H1 (cell line): ENCODE results near the gene HDLBP.

Source experiments
- BACH1 ChIP-seq: IDR thresholded peaks from 2 replicates; pipeline ENCODE4 v1.6.1; 2012; ENCODE audit warnings: low read length, improper control_type of control experiment
- CEBPB ChIP-seq: IDR thresholded peaks from 2 replicates; pipeline ENCODE4 v1.6.1; 2012; ENCODE audit warnings: low read depth, low read length
- EGR1 ChIP-seq: IDR thresholded peaks from 2 replicates; pipeline ENCODE4 v1.6.1; 2011; ENCODE audit warnings: low read depth, low read length, borderline replicate concordance
- EZH2 ChIP-seq: fragments of 200-600 bp; sonication (generic); IDR thresholded peaks from 2 replicates; pipeline ENCODE4 v1.7.1; 2012; ENCODE audit warnings: low read depth, mild to moderate bottlenecking, moderate library complexity, low read length, inconsistent platforms; ENCODE audit not compliant: severe bottlenecking
- GABPA ChIP-seq: IDR thresholded peaks from 2 replicates; pipeline ENCODE4 v1.6.1; 2011; ENCODE audit warnings: mild to moderate bottlenecking, low read length, moderate library complexity, borderline replicate concordance; ENCODE audit not compliant: insufficient read depth
- GTF2F1 ChIP-seq: IDR thresholded peaks from 2 replicates; pipeline ENCODE4 v1.6.1; 2012; ENCODE audit warnings: low read depth, low read length, improper control_type of control experiment, borderline replicate concordance
- JUND ChIP-seq: IDR thresholded peaks from 2 replicates; pipeline ENCODE4 v1.6.1; 2011; ENCODE audit warnings: mild to moderate bottlenecking, improper control_type of control experiment, low read length
- PHF8 ChIP-seq: fragments of 200-600 bp; sonication (generic); conservative IDR thresholded peaks from 2 replicates; pipeline ENCODE4 v1.7.1; 2012; ENCODE audit warnings: low read depth, mild to moderate bottlenecking, inconsistent platforms, low read length, moderate library complexity
- POLR2A ChIP-seq, 2 experiments: IDR thresholded peaks; 1 replicate in 1 of 2; 2 replicates in 1 of 2; pipeline ENCODE4 v1.6.1; 2011; ENCODE audit warnings: low read depth in 2 of 2, low read length in 2 of 2, mild to moderate bottlenecking in 2 of 2; ENCODE audit errors: control extremely low read depth in 1 of 2
- POLR2AphosphoS5 ChIP-seq: IDR thresholded peaks from 2 replicates; pipeline ENCODE4 v1.6.1; 2011; ENCODE audit warnings: low read depth, low read length
- RAD21 ChIP-seq, 2 experiments: IDR thresholded peaks in 1 of 2; conservative IDR thresholded peaks in 1 of 2; 2 replicates each; pipeline ENCODE4 v1.6.1; 2011; ENCODE audit warnings: low read depth in 2 of 2, low read length in 2 of 2, improper control_type of control experiment in 1 of 2, inconsistent platforms in 1 of 2, mild to moderate bottlenecking in 1 of 2, moderate library complexity in 1 of 2
- SIN3A ChIP-seq, 2 experiments: IDR thresholded peaks in 1 of 2; conservative IDR thresholded peaks in 1 of 2; 2 replicates each; pipeline ENCODE4 v1.6.1; 2011 to 2012; ENCODE audit warnings: low read length in 2 of 2, improper control_type of control experiment in 1 of 2, low read depth in 1 of 2, mild to moderate bottlenecking in 1 of 2
- SRF ChIP-seq: IDR thresholded peaks from 2 replicates; pipeline ENCODE4 v1.6.1; 2011; ENCODE audit warnings: mild to moderate bottlenecking, low read depth, low read length, moderate library complexity
- TF ChIP-seq, protein P1 (sequence below), 3 experiments: IDR thresholded peaks; 1 replicate in 2 of 3; 2 replicates in 1 of 3; pipeline versions ENCODE4 v1.5.1 to v1.6.1; 2011; ENCODE audit warnings: low read length in 3 of 3, mild to moderate bottlenecking in 3 of 3, inconsistent platforms in 2 of 3, low read depth in 1 of 3, moderate library complexity in 1 of 3; ENCODE audit not compliant: insufficient read depth in 1 of 3; ENCODE audit errors: control extremely low read depth in 1 of 3

DNA sequence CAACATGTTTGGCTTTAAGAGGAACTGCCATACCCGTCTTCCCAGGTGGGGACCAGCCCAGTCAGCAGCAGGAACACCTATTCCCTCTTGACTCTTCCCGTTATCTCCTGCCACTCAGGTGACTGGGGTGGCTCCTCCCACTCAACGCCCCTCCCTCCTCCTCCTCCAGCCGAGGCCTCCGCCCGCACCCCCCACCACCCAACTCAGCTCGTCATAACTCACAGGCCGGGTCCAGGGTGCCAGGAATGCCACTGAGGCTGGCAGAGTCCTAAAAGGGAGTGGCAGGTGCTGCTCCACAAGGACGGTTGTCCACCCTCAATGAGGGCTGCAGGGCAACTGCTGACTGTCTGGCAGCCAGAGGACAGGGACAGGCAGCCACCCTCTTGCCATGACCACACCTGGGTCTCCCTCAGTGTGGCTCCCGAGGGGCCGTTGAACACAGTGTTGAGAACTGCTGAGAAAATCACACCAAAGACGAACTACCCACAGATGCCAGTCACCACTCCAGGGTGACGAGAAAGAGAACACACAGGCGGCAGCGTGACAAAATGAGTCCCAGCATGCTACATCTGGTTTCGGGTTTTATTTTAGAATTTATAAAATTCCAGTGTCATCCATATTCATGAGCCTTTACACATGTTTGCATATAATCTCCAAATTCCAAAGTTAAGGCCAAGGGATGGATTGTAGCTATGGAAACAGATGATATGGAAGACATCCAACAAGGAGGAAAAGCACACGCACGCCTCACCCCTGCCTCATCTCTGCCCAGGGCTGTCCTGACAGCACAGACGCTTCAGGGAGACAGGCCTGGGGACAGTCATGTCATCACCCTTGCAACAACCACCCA lies 88.5 kb downstream of the HDLBP start:
- TF ChIP-seq, protein P1, sequence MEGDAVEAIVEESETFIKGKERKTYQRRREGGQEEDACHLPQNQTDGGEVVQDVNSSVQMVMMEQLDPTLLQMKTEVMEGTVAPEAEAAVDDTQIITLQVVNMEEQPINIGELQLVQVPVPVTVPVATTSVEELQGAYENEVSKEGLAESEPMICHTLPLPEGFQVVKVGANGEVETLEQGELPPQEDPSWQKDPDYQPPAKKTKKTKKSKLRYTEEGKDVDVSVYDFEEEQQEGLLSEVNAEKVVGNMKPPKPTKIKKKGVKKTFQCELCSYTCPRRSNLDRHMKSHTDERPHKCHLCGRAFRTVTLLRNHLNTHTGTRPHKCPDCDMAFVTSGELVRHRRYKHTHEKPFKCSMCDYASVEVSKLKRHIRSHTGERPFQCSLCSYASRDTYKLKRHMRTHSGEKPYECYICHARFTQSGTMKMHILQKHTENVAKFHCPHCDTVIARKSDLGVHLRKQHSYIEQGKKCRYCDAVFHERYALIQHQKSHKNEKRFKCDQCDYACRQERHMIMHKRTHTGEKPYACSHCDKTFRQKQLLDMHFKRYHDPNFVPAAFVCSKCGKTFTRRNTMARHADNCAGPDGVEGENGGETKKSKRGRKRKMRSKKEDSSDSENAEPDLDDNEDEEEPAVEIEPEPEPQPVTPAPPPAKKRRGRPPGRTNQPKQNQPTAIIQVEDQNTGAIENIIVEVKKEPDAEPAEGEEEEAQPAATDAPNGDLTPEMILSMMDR (IDR thresholded peaks at IDR 0.05; ENCODE audit: control extremely low read depth in 1 of 3, insufficient read depth in 1 of 3, low read depth in 1 of 3, low read length in 3 of 3), result no peak
- TF ChIP-seq RAD21 (IDR thresholded peaks at IDR 0.05 in 1 of 2, conservative IDR thresholded peaks at IDR 0.05 in 1 of 2; ENCODE audit: low read depth in 2 of 2, low read length in 2 of 2) (no peak), EGR1 (no peak), GTF2F1 (no peak), EZH2 (no peak), POLR2AphosphoS5 (peak; percentile 48; the same call in 1 of the 2 replicates), POLR2A (IDR thresholded peaks at IDR 0.05; ENCODE audit: control extremely low read depth in 1 of 2, low read depth in 2 of 2, low read length in 2 of 2) (no peak), CEBPB (no peak), BACH1 (no peak), SRF (no peak), GABPA (no peak), JUND (no peak), SIN3A (conservative IDR thresholded peaks at IDR 0.05 in 1 of 2, IDR thresholded peaks at IDR 0.05 in 1 of 2; ENCODE audit: low read depth in 1 of 2, low read length in 2 of 2) (no peak), PHF8 (no peak)
